ENCODE measurements around the gene SYNE2. TPM values are rescaled to one million over a fixed set of nuclear protein-coding genes. Genes with fewer than 3 reads are reported as not detected.

Gene SYNE2
- total RNA-seq, 1 experiment from 2014 or later, result 37.5 TPM

DNA sequence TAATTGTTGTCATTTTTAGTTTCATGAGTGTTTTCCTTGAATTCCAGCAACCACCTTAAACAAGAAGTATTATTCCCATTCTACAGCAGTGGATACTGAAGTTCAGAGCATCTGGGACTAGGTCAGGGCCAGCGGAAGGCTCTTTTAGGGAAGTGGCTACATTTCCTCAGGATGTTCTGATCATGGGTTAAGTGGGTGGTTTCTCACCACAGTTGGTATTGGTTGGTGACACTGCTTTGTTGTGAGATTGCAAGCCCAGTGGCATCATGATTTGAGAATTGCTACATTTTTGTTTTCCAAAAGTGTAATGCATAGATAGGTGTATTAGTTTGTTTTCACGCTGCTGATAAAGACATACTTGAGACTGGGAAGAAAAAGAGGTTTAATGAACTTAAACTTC lies 47.1 kb downstream of the SYNE2 start:
- POLR2A ChIA-PET, result no interaction called here
- no peaks in the 10 kb centered on the region for H3K27me3 ChIP-seq (ENCODE audit: control insufficient read depth, insufficient read depth, low read length)
- H3K36me3 ChIP-seq (ENCODE audit: control insufficient read depth, insufficient read depth, low read length), result no peaks in the 10 kb centered on the region
- no peaks in the 10 kb centered on the region for H3K9me3 ChIP-seq (ENCODE audit: control insufficient read depth, insufficient read depth, low read depth, low read length)
- H3K4me1 ChIP-seq (ENCODE audit: control insufficient read depth, insufficient read depth, low read length), result peaks cover 29% of the 10 kb centered on the region
- ATAC-seq, result no peak
- no peak overlapping the region for H3K4me3 ChIP-seq (ENCODE audit: low read depth in 2 of 2, low read length in 2 of 2)
- DNase-seq (ENCODE audit: low read depth, low spot score), result no peak
- TF ChIP-seq, protein P1, sequence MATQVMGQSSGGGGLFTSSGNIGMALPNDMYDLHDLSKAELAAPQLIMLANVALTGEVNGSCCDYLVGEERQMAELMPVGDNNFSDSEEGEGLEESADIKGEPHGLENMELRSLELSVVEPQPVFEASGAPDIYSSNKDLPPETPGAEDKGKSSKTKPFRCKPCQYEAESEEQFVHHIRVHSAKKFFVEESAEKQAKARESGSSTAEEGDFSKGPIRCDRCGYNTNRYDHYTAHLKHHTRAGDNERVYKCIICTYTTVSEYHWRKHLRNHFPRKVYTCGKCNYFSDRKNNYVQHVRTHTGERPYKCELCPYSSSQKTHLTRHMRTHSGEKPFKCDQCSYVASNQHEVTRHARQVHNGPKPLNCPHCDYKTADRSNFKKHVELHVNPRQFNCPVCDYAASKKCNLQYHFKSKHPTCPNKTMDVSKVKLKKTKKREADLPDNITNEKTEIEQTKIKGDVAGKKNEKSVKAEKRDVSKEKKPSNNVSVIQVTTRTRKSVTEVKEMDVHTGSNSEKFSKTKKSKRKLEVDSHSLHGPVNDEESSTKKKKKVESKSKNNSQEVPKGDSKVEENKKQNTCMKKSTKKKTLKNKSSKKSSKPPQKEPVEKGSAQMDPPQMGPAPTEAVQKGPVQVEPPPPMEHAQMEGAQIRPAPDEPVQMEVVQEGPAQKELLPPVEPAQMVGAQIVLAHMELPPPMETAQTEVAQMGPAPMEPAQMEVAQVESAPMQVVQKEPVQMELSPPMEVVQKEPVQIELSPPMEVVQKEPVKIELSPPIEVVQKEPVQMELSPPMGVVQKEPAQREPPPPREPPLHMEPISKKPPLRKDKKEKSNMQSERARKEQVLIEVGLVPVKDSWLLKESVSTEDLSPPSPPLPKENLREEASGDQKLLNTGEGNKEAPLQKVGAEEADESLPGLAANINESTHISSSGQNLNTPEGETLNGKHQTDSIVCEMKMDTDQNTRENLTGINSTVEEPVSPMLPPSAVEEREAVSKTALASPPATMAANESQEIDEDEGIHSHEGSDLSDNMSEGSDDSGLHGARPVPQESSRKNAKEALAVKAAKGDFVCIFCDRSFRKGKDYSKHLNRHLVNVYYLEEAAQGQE (IDR thresholded peaks at IDR 0.05; ENCODE audit: insufficient read depth in 1 of 2, low read depth in 2 of 2, low read length in 1 of 2), result no peak
- TF ChIP-seq TCF7L2 (IDR thresholded peaks at IDR 0.05; ENCODE audit: low read depth, low read length) (no peak), POLR2AphosphoS5 (IDR thresholded peaks at IDR 0.05; ENCODE audit: low read depth, low read length) (no peak), SIN3A (IDR thresholded peaks at IDR 0.05; ENCODE audit: borderline replicate concordance, insufficient read depth, low read depth, low read length) (no peak)
- TF ChIP-seq, protein P2, sequence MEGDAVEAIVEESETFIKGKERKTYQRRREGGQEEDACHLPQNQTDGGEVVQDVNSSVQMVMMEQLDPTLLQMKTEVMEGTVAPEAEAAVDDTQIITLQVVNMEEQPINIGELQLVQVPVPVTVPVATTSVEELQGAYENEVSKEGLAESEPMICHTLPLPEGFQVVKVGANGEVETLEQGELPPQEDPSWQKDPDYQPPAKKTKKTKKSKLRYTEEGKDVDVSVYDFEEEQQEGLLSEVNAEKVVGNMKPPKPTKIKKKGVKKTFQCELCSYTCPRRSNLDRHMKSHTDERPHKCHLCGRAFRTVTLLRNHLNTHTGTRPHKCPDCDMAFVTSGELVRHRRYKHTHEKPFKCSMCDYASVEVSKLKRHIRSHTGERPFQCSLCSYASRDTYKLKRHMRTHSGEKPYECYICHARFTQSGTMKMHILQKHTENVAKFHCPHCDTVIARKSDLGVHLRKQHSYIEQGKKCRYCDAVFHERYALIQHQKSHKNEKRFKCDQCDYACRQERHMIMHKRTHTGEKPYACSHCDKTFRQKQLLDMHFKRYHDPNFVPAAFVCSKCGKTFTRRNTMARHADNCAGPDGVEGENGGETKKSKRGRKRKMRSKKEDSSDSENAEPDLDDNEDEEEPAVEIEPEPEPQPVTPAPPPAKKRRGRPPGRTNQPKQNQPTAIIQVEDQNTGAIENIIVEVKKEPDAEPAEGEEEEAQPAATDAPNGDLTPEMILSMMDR (IDR thresholded peaks at IDR 0.05), result no peak
- CTCF ChIA-PET, result no interaction called here
- in situ Hi-C loops (cut with HindIII; ENCODE audit: low pct_unique_long_range_greater_than_20kb, low sequenced_read_pairs) (no loop called here), intact Hi-C loops (cut with micrococcal nuclease; ENCODE audit: unreplicated experiment) (no loop called here)
- no TSS peak for BruUV-seq (replicated peaks)
- no peak overlapping the region for H3K27ac ChIP-seq (ENCODE audit: low read length)

DNA sequence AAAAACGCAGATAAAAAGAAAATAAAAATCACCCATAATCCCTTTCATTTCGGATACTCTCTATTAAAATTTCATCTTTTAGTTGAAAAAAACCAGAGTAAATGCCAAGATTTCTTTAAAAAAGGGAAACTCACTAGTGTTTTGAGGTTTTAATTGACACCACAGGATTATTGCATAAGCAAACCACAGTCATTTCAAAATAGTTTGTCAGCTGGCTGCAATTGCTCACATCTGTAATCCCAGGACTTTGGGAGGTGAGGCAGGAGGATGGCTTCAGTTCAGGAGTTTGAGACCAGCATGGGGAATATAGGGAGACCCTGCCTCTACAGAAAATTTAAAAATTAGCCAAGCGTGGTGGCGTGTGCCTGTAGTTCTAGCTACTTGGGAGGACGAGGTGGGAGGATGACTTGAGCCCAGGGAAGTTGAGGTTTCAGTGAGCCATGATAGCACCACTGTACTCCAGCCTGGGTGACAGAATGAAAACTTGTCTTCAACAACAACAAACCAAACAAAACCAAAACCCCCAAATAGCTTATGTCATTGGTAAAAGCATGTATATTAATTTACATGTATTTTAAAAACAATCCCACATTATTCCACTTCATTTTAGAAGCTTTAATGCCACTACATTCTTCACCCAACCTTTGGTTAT lies 48.8 kb downstream of the SYNE2 start:
- H3K4me3 ChIP-seq (ENCODE audit: low read depth in 2 of 2, low read length in 2 of 2), result no peak overlapping the region
- H3K27me3 ChIP-seq (ENCODE audit: control insufficient read depth, insufficient read depth, low read length), result no peaks in the 10 kb centered on the region
- ATAC-seq (no peak), DNase-seq (ENCODE audit: low read depth, low spot score) (no peak)
- intact Hi-C loops (cut with micrococcal nuclease; ENCODE audit: unreplicated experiment) (no loop called here), in situ Hi-C loops (cut with HindIII; ENCODE audit: low pct_unique_long_range_greater_than_20kb, low sequenced_read_pairs) (no loop called here)
- POLR2A ChIA-PET, result no interaction called here
- CTCF ChIA-PET, result no interaction called here
- no TSS peak for BruUV-seq (replicated peaks)
- H3K27ac ChIP-seq (ENCODE audit: low read length), result no peak overlapping the region
- H3K4me1 ChIP-seq (ENCODE audit: control insufficient read depth, insufficient read depth, low read length), result peaks cover 17% of the 10 kb centered on the region
- no peak for TF ChIP-seq TCF7L2 (IDR thresholded peaks at IDR 0.05; ENCODE audit: low read depth, low read length)
- TF ChIP-seq, protein P1 (IDR thresholded peaks at IDR 0.05; ENCODE audit: insufficient read depth in 1 of 2, low read depth in 2 of 2, low read length in 1 of 2), result no peak
- TF ChIP-seq, protein P2 (IDR thresholded peaks at IDR 0.05), result no peak
- TF ChIP-seq SIN3A (IDR thresholded peaks at IDR 0.05; ENCODE audit: borderline replicate concordance, insufficient read depth, low read depth, low read length), result no peak
- no peak for TF ChIP-seq POLR2AphosphoS5 (IDR thresholded peaks at IDR 0.05; ENCODE audit: low read depth, low read length)
- H3K9me3 ChIP-seq (ENCODE audit: control insufficient read depth, insufficient read depth, low read depth, low read length), result no peaks in the 10 kb centered on the region
- no peaks in the 10 kb centered on the region for H3K36me3 ChIP-seq (ENCODE audit: control insufficient read depth, insufficient read depth, low read length)

Measured in Panc1 (cell line).